G401 (cell line): ENCODE data around the gene FHOD1. TPM values are rescaled to one million over a fixed set of nuclear protein-coding genes. Genes with fewer than 3 reads are reported as not detected.
A peak's percentile ranks its signal among the peaks of the same experiment; 100 is the strongest.

Experiments used
- DNase-seq: peaks from one replicate; pipeline ENCODE4 v3.0.0-alpha.2; 2015; ENCODE audit warnings: low spot score
- in situ Hi-C: cut with HindIII; loops from 2 replicates; pipeline ENCODE4 v1.10.0; 2016; ENCODE audit warnings: low sequenced_read_pairs, mixed read lengths
- total RNA-seq: library from RNA; depleted of rRNA; stranded (reverse); fragments of >200 nt; shearing (Covaris generic); gene quantifications from 2 replicates; pipeline ENCODE4 v1.2.3, GENCODE V29; 2014

The FHOD1 gene
- total RNA-seq, 1 experiment from 2014 or later = 19.2 TPM

- DNase-seq = no peak
- in situ Hi-C loops = no loop called here
These were observed 48.1 kb downstream of the FHOD1 start, which contains the start of gene ELMO3 for GRCh38 chr16:67199011-67199807. Gene ELMO3, plus strand, starts transcription at chr16:67199131. Its CDS starts 196 bp downstream, at chr16:67199327.

GRCh38 chr16:67198238-67198734, 49.0 kb downstream of the FHOD1 start:
- in situ Hi-C loops = no loop called here
- peak; percentile 64 for DNase-seq

- no peak for DNase-seq
- in situ Hi-C loops = no loop called here
These were observed 49.6 kb downstream of the FHOD1 start for GRCh38 chr16:67197704-67198103.

- no peak for DNase-seq
- in situ Hi-C loops = no loop called here
These were observed 50.4 kb downstream of the FHOD1 start for GRCh38 chr16:67196881-67197280.

GRCh38 chr16:67195676-67196075, 51.6 kb downstream of the FHOD1 start:
- no peak for DNase-seq
- in situ Hi-C loops = no loop called here

- no peak for DNase-seq
- in situ Hi-C loops = no loop called here
These were observed 53.0 kb downstream of the FHOD1 start for GRCh38 chr16:67194260-67194659.

- DNase-seq = no peak
- in situ Hi-C loops = no loop called here
These were observed 53.7 kb downstream of the FHOD1 start for GRCh38 chr16:67193536-67193935.

GRCh38 chr16:67192781-67193361, 54.4 kb downstream of the FHOD1 start:
- no peak for DNase-seq
- in situ Hi-C loops = no loop called here

- in situ Hi-C loops = no loop called here
- DNase-seq = peak; percentile 94
These were observed 55.1 kb downstream of the FHOD1 start, which contains the start of gene E2F4 for GRCh38 chr16:67191995-67192681. Gene E2F4, plus strand, starts transcription at chr16:67192155. Its CDS starts 73 bp downstream, at chr16:67192228.

- in situ Hi-C loops = no loop called here
- no peak for DNase-seq
These were observed 55.8 kb downstream of the FHOD1 start for GRCh38 chr16:67191411-67191994.

GRCh38 chr16:67190448-67191399, 56.6 kb downstream of the FHOD1 start:
- no peak for DNase-seq
- in situ Hi-C loops = no loop called here

- in situ Hi-C loops = no loop called here
- no peak for DNase-seq
These were observed 57.2 kb downstream of the FHOD1 start, which contains the start of gene EXOC3L1 for GRCh38 chr16:67190041-67190440. Gene EXOC3L1, minus strand, starts transcription at chr16:67190136. Its CDS starts 460 bp downstream, at chr16:67189676.

GRCh38 chr16:67188798-67189197, 58.5 kb downstream of the FHOD1 start:
- DNase-seq = no peak
- in situ Hi-C loops = no loop called here

- in situ Hi-C loops = no loop called here
- DNase-seq = no peak
These were observed 59.0 kb downstream of the FHOD1 start for GRCh38 chr16:67188323-67188722.

- in situ Hi-C loops = no loop called here
- no peak for DNase-seq
These were observed 59.9 kb downstream of the FHOD1 start for GRCh38 chr16:67187175-67187890.

GRCh38 chr16:67186550-67186950, 60.7 kb downstream of the FHOD1 start:
- DNase-seq = no peak
- in situ Hi-C loops = no loop called here

GRCh38 chr16:67185651-67186134, 61.6 kb downstream of the FHOD1 start:
- DNase-seq = no peak
- in situ Hi-C loops = no loop called here
